Measurements from ENCODE around the gene CEP170B.

DNA sequence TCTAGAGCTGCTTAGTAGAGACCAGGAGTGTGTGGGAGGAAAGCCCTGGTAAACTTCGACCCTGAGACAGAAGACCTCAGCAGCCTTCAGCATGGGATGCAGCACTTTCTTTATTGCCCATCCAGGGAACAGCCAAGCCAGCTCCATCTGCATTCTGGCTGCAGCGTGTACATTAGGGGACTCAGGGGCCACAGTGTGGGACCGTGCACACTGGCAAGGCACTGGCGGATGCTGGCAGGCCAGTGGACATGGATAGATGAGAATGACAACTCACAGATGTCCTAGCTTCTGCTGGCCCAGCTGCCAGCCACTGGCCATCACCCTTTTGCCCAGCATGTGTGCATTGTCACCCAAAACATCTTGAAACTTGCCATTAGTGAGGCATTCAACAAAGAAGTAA is 72.1 kb downstream of the CEP170B start:
- TF ChIP-seq, protein P1, sequence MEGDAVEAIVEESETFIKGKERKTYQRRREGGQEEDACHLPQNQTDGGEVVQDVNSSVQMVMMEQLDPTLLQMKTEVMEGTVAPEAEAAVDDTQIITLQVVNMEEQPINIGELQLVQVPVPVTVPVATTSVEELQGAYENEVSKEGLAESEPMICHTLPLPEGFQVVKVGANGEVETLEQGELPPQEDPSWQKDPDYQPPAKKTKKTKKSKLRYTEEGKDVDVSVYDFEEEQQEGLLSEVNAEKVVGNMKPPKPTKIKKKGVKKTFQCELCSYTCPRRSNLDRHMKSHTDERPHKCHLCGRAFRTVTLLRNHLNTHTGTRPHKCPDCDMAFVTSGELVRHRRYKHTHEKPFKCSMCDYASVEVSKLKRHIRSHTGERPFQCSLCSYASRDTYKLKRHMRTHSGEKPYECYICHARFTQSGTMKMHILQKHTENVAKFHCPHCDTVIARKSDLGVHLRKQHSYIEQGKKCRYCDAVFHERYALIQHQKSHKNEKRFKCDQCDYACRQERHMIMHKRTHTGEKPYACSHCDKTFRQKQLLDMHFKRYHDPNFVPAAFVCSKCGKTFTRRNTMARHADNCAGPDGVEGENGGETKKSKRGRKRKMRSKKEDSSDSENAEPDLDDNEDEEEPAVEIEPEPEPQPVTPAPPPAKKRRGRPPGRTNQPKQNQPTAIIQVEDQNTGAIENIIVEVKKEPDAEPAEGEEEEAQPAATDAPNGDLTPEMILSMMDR (conservative IDR thresholded peaks at IDR 0.05 in 1 of 2, IDR thresholded peaks at IDR 0.05 in 1 of 2; ENCODE audit: low read depth in 1 of 2, low read length in 2 of 2): no peak
- no peak for TF ChIP-seq EZH2 (IDR thresholded peaks at IDR 0.05; ENCODE audit: low read length, missing control alignments)

Measured in fibroblast of lung (primary cell).